Sigmoid colon (tissue), 7 donors: ENCODE results near the gene HSPA1B. TPM values are rescaled to one million over a fixed set of nuclear protein-coding genes. Genes with fewer than 3 reads are reported as not detected.

Experiments
- DNase-seq: peaks from one replicate; pipeline ENCODE4 v3.0.0-alpha.2; 2019
- H3K27ac ChIP-seq, 4 donors: fragments of 200-600 bp; sonication (generic); one replicate each; pipeline ENCODE4 v1.5.1; 2016 to 2019; ENCODE audit warnings: mild to moderate bottlenecking in 1 of 4
- H3K27me3 ChIP-seq, 3 donors: fragments of 200-600 bp; sonication (generic); one replicate each; pipeline ENCODE4 v1.5.1; 2019; ENCODE audit warnings: mild to moderate bottlenecking in 1 of 3
- H3K36me3 ChIP-seq, 4 donors: fragments of 200-600 bp; sonication (generic); one replicate each; pipeline ENCODE4 v1.5.1; 2016 to 2019
- H3K4me1 ChIP-seq, 4 donors: fragments of 200-600 bp; sonication (generic); one replicate each; pipeline ENCODE4 v1.5.1; 2017 to 2019
- H3K4me3 ChIP-seq, 4 donors: fragments of 200-600 bp; sonication (generic); one replicate each; pipeline ENCODE4 v1.5.1; 2017 to 2019; ENCODE audit warnings: mild to moderate bottlenecking in 2 of 4, moderate library complexity in 1 of 4
- H3K9me3 ChIP-seq, 4 donors: fragments of 200-600 bp in 3 of 4; sonication (generic) in 3 of 4; one replicate each; pipeline versions ENCODE4 v1.5.1 to v1.6.1; 2013 to 2019
- EP300 ChIP-seq, 4 donors: sonication (generic); formaldehyde crosslinking; IDR thresholded peaks; one replicate each; pipeline ENCODE4 v1.6.1; 2017; ENCODE audit warnings: antibody characterized with exemption in 4 of 4
- POLR2A ChIP-seq, 2 donors: fragments of 450-650 bp; IDR thresholded peaks; one replicate each; pipeline ENCODE4 v1.6.1; 2016; ENCODE audit warnings: antibody characterized with exemption in 2 of 2, mild to moderate bottlenecking in 2 of 2, moderate library complexity in 2 of 2
- POLR2AphosphoS5 ChIP-seq, 4 donors: sonication (generic); formaldehyde crosslinking; IDR thresholded peaks; one replicate each; pipeline ENCODE4 v1.6.1; 2017; ENCODE audit warnings: antibody characterized with exemption in 4 of 4
- WGBS, 2 donors: extraction: QIAGEN DNeasy Blood & Tissue Kit; methylation state at CpG; one replicate each; pipeline ENCODE4 v1.1.7; 2013; 5-methylcytosine and 5-hydroxymethylcytosine counted together
- intact Hi-C: fragments of 100-400 bp; cut with DNase I; formaldehyde crosslinking; loops from one replicate; pipeline ENCODE4 v1.15.1; 2023
- polyA plus RNA-seq, 3 donors: library from polyadenylated mRNA; stranded (reverse); fragments of 200-250 nt; gene quantifications; one replicate each; pipeline ENCODE4 v1.2.3, GENCODE V29; 2013
- total RNA-seq, 4 donors: library from RNA; depleted of rRNA; stranded (reverse); fragments of >200 nt; gene quantifications; one replicate each; pipeline ENCODE4 v1.1.0, GENCODE V29; 2016
- TF ChIP-seq, protein P1 (sequence below), 4 experiments: fragments of 450-650 bp in 3 of 4; fragments of 200-600 bp in 1 of 4; IDR thresholded peaks; one replicate each; pipeline ENCODE4 v1.5.1; 2016 to 2019; ENCODE audit warnings: antibody characterized with exemption in 4 of 4, mild to moderate bottlenecking in 3 of 4, moderate library complexity in 2 of 4
- donor health status: healthy with polysubstance abuse.
- donor health status: Bipolar disorder and iron deficiency.
- donor health status: healthy.

HSPA1B gene
- total and polyA plus RNA-seq, 7 donors = 63.1 to 237 (median 104) TPM

- Histone ChIP-seq H3K36me3 (peaks cover 18 to 47% (median 36%) of the 10 kb centered on the region in 4 donors), H3K27me3 (no peaks in the 10 kb centered on the region), H3K4me3 (no peak overlapping the region), H3K9me3 (no peaks in the 10 kb centered on the region), H3K4me1 (peaks cover 0 to 21% (median 15%) of the 10 kb centered on the region in 4 donors), H3K27ac (no peak overlapping the region)
- WGBS, 2 donors = 62 to 80% methylated on average over 9 of the region's 9 CpGs
- TF ChIP-seq POLR2AphosphoS5 (IDR thresholded peaks at IDR 0.05) (no peak), EP300 (IDR thresholded peaks at IDR 0.05) (no peak), POLR2A (IDR thresholded peaks at IDR 0.05) (no peak)
- TF ChIP-seq, protein P1, sequence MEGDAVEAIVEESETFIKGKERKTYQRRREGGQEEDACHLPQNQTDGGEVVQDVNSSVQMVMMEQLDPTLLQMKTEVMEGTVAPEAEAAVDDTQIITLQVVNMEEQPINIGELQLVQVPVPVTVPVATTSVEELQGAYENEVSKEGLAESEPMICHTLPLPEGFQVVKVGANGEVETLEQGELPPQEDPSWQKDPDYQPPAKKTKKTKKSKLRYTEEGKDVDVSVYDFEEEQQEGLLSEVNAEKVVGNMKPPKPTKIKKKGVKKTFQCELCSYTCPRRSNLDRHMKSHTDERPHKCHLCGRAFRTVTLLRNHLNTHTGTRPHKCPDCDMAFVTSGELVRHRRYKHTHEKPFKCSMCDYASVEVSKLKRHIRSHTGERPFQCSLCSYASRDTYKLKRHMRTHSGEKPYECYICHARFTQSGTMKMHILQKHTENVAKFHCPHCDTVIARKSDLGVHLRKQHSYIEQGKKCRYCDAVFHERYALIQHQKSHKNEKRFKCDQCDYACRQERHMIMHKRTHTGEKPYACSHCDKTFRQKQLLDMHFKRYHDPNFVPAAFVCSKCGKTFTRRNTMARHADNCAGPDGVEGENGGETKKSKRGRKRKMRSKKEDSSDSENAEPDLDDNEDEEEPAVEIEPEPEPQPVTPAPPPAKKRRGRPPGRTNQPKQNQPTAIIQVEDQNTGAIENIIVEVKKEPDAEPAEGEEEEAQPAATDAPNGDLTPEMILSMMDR (IDR thresholded peaks at IDR 0.05) = no peak
- DNase-seq = no peak
- intact Hi-C loops = no loop called here
These were observed 14.5 kb downstream of the HSPA1B start for GRCh38 chr6:31842053-31842452.

GRCh38 chr6:31844507-31844906 lies 17.0 kb downstream of the HSPA1B start:
- Histone ChIP-seq H3K9me3 (no peaks in the 10 kb centered on the region), H3K27me3 (no peaks in the 10 kb centered on the region), H3K27ac (no peak overlapping the region), H3K36me3 (peaks cover 4 to 22% (median 16%) of the 10 kb centered on the region in 4 donors), H3K4me1 (no peaks in the 10 kb centered on the region), H3K4me3 (no peak overlapping the region)
- 86 to 95% methylated on average over 3 of the region's 3 CpGs for WGBS, 2 donors
- TF ChIP-seq EP300 (IDR thresholded peaks at IDR 0.05) (no peak), POLR2AphosphoS5 (IDR thresholded peaks at IDR 0.05) (no peak), POLR2A (IDR thresholded peaks at IDR 0.05) (no peak)
- TF ChIP-seq, protein P1 (IDR thresholded peaks at IDR 0.05) = no peak
- intact Hi-C loops = no loop called here
- DNase-seq = no peak

DNA sequence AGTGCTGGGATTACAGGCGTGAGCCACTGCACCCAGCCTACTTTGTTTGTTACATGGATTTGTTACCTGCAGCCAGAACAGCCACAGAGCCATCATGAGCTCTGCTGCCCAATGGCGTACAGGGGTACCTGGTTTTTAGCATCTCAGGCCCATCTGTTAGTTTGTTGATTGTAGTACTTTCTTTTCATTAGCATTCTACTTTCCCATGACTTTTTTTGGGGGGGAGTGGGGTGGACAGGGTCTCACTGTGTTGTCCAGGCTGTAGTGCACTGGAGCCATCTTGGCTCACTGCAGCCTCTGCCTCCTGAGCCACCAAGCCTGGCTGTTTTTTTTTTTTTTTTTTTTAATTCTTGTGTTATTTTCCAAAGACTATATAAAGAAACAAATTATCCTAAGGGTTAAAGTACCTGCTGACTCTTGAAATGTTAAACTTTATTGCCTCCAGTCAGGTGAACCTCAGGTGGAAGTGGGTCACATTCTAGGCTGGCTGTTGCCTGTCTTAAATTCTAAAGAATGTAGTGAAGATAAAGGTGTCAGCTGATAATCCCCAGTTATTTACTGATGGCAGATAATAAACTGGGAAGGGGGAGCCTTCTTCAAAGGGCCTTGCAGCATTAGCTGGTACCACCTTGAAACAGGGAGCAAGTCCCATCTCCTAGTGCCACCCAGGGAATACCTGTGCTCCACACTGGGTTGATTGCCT lies 19.9 kb downstream of the HSPA1B start:
- intact Hi-C loops = no loop called here
- Histone ChIP-seq H3K4me1 (no peaks in the 10 kb centered on the region), H3K4me3 (no peak overlapping the region), H3K36me3 (peaks cover 0 to 4% (median 0%) of the 10 kb centered on the region in 4 donors), H3K27ac (no peak overlapping the region), H3K27me3 (no peaks in the 10 kb centered on the region), H3K9me3 (no peaks in the 10 kb centered on the region)
- WGBS, 2 donors = 68 to 91% methylated on average over 2 of the region's 2 CpGs
- no peak for DNase-seq
- TF ChIP-seq POLR2AphosphoS5 (IDR thresholded peaks at IDR 0.05) (no peak), EP300 (IDR thresholded peaks at IDR 0.05) (no peak), POLR2A (IDR thresholded peaks at IDR 0.05) (no peak)
- TF ChIP-seq, protein P1 (IDR thresholded peaks at IDR 0.05) = no peak

DNA sequence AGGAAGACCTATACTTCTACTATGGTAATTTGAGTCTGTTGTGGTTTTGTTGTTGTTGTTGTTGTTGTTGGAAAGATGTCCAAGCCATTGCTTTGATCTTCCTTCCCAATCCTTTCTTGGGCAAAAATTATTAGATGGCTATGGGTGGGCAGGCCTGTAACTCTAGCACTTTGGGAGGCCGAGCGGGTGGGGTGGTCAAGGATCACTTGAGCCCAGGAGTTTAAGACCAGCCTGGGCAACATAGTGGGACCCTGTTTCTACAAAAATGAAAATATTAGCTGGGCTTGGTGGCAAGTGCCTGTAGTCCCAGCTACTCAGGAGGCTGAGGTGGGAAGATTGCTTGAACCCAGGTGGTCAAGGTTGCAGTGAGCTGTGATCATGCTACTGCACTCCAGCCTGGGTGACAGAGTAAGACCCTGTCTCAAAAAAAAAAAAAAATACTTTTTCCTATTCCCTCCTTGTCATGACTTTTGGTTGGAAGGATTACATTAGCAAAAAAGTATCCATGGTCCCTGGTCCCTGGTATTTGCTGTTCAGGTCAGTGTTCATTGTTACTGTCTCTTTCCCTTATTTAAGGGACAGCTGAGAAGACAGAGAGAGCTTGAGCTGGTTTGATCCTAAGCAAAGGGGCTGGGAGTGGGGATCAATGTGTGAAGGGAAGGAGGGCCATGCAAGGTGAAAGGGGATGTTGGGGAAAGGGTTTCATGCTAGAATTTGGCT lies 23.4 kb downstream of the HSPA1B start:
- Histone ChIP-seq H3K27ac (no peak overlapping the region), H3K4me3 (no peak overlapping the region), H3K9me3 (no peaks in the 10 kb centered on the region), H3K27me3 (no peaks in the 10 kb centered on the region), H3K36me3 (no peaks in the 10 kb centered on the region), H3K4me1 (no peaks in the 10 kb centered on the region)
- TF ChIP-seq POLR2AphosphoS5 (IDR thresholded peaks at IDR 0.05) = no peak
- TF ChIP-seq, protein P1 (IDR thresholded peaks at IDR 0.05) = no peak
- no peak for TF ChIP-seq POLR2A (IDR thresholded peaks at IDR 0.05)
- TF ChIP-seq EP300 (IDR thresholded peaks at IDR 0.05) = no peak
- intact Hi-C loops = no loop called here
- 95 to 98% methylated on average over 2 of the region's 2 CpGs for WGBS, 2 donors
- no peak for DNase-seq
